GM23248 (cell line): ENCODE data around the gene LRRC7.

ENCODE experiments used
- EZH2 ChIP-seq: fragments of 200-600 bp; sonication (generic); IDR thresholded peaks from 2 replicates; pipeline ENCODE4 v1.6.1; 2018; ENCODE audit warnings: antibody characterized with exemption, mild to moderate bottlenecking; ENCODE audit not compliant: insufficient read depth, poor library complexity, severe bottlenecking
- EZH2phosphoT487 ChIP-seq: fragments of 200-600 bp; sonication (generic); IDR thresholded peaks from 2 replicates; pipeline ENCODE4 v1.6.1; 2018; ENCODE audit warnings: antibody characterized with exemption, moderate library complexity, mild to moderate bottlenecking, low read depth; ENCODE audit not compliant: insufficient read depth

- no peak for TF ChIP-seq EZH2phosphoT487
- TF ChIP-seq EZH2: no peak
These were observed 503.9 kb downstream of the LRRC7 start for GRCh38 chr1:70071601-70072000.
